Right atrium auricular region (tissue), 2 donors: ENCODE data around the gene FZD10. TPM values are rescaled to one million over a fixed set of nuclear protein-coding genes. Genes with fewer than 3 reads are reported as not detected.

Source experiments
- DNase-seq: peaks from one replicate; pipeline ENCODE4 v3.0.0-alpha.2; 2019; ENCODE audit warnings: low spot score
- H3K27ac ChIP-seq, 2 donors: fragments of 200-600 bp; sonication (generic); 1 replicate in 1 of 2; 2 replicates in 1 of 2; pipeline ENCODE4 v1.5.1; 2016 to 2019
- H3K27me3 ChIP-seq, 2 donors: fragments of 200-600 bp; sonication (generic); one replicate each; pipeline versions ENCODE4 v1.5.1 to v1.6.0; 2017 to 2019
- H3K36me3 ChIP-seq: fragments of 200-600 bp; sonication (generic); one replicate; pipeline ENCODE4 v1.5.1; 2016
- H3K4me1 ChIP-seq, 2 donors: fragments of 200-600 bp; sonication (generic); one replicate each; pipeline versions ENCODE4 v1.5.1 to v1.6.0; 2017 to 2019
- H3K4me3 ChIP-seq, 2 donors: fragments of 200-600 bp; sonication (generic); 1 replicate in 1 of 2; 2 replicates in 1 of 2; pipeline ENCODE4 v1.5.1; 2017 to 2019; ENCODE audit warnings: mild to moderate bottlenecking in 1 of 2, moderate library complexity in 1 of 2
- H3K9me3 ChIP-seq, 2 donors: fragments of 200-600 bp; sonication (generic); one replicate each; pipeline ENCODE4 v1.5.1; 2019
- total RNA-seq, 2 donors: library from RNA; depleted of rRNA; stranded (reverse); fragments of >200 nt; gene quantifications; one replicate each; pipeline ENCODE4 v1.1.0, GENCODE V29; 2016
- TF ChIP-seq, protein P1 (sequence below), 2 donors: fragments of 200-600 bp; sonication (generic); IDR thresholded peaks; one replicate each; pipeline ENCODE4 v1.5.1; 2019; ENCODE audit warnings: antibody characterized with exemption in 2 of 2

FZD10 gene
- total RNA-seq, 2 donors from 2014 or later: 0.19 to 0.28 TPM

DNA sequence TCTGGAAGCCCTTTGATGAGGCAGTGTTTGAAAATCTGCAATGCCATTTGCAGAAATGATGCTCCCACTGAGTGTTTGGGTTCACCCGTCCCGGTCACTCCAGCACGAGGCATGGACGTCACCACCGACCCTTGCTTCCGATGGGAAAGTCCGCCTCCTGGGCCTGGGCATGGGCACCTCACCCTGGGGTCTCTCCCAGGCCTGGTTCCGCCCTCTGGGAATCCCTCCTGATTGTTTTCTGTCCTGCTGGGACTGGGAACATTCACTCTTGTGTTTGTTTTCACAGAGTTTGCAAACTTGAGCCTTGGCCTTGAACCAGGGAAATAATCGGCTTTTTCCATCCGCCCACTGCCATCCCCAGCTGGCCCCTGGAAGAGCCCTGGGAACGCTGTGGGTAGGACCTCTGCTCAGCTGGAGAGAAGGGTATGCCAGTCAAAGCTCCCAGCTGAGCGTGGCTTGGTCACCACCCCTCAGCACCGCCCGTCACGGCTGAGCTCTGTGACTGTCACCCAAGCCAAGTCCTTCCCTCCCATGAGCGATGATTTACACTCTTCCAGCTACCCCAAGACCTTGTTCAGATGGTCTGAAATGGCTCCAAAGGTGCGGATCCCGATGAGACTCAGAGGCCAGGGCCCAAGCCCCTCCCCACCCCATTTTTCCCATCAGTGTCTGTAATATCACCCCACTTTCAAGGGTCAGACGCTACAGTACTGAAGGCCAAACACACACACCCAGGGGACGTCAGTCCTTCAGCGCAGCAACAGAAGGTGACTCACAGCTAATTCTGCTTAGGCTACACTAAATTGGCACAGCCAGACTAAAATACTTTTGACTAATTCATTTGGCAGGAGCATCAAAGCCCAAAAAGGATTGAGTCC, 34.1 kb upstream of the FZD10 start:
- DNase-seq: peak; percentile 64
- TF ChIP-seq, protein P1, sequence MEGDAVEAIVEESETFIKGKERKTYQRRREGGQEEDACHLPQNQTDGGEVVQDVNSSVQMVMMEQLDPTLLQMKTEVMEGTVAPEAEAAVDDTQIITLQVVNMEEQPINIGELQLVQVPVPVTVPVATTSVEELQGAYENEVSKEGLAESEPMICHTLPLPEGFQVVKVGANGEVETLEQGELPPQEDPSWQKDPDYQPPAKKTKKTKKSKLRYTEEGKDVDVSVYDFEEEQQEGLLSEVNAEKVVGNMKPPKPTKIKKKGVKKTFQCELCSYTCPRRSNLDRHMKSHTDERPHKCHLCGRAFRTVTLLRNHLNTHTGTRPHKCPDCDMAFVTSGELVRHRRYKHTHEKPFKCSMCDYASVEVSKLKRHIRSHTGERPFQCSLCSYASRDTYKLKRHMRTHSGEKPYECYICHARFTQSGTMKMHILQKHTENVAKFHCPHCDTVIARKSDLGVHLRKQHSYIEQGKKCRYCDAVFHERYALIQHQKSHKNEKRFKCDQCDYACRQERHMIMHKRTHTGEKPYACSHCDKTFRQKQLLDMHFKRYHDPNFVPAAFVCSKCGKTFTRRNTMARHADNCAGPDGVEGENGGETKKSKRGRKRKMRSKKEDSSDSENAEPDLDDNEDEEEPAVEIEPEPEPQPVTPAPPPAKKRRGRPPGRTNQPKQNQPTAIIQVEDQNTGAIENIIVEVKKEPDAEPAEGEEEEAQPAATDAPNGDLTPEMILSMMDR (IDR thresholded peaks at IDR 0.05): no peak
- H3K4me1 ChIP-seq: no peaks in the 10 kb centered on the region
- H3K36me3 ChIP-seq: no peaks in the 10 kb centered on the region
- peak overlapping the region; percentile 46 to 56 for H3K27ac ChIP-seq
- H3K4me3 ChIP-seq: no peak overlapping the region
- H3K27me3 ChIP-seq: no peaks in the 10 kb centered on the region
- H3K9me3 ChIP-seq: peaks cover 0 to 6% of the 10 kb centered on the region in 2 donors

DNA sequence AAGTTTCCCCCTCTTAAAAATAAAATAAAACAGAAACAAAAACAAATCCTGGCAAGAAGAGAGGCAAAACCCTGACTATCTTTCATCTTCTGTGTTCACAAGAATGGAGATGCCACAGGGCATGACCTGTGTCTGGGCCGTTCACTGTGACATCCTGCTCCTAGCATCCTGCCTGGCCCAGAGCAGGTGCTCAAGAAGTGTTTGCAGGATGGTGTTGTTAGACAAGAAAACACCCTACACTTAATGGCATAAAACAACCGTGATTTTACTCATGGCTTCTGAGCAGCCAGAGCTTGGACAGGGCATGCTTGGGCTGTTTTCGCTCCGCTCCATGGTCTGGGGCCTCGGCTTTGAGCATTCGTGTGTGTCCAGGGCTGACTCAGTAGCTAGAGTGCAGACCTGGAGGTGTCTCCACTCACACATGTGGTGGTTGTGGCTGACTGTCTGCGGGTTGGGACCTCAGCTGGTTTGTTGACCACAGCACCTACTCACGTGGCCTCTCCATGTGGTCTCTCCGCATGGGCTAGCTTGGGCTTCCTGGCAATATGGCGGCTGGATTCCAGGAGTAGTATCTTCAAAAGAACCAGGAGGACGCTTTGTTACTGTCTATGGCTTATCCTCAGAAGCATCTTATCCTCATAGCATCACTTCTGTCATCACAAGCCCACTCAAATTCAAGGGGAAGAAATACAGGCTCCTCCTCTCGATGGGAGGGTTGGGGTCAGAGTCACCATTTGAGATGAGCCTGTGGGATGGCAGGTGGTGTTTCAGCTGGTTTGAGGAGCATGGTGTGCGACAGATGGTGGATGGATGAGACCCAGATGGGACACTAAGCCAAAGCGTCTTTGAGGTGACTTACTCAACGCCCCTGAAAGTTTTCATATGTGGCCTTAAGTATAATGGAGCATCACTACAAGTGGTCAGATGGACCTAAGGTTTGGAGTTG, 33.2 kb upstream of the FZD10 start:
- DNase-seq: no peak
- no peak overlapping the region for H3K27ac ChIP-seq
- TF ChIP-seq, protein P1 (IDR thresholded peaks at IDR 0.05): no peak
- no peak overlapping the region for H3K4me3 ChIP-seq
- no peaks in the 10 kb centered on the region for H3K27me3 ChIP-seq
- H3K4me1 ChIP-seq: no peaks in the 10 kb centered on the region
- H3K9me3 ChIP-seq: peaks cover 0 to 6% of the 10 kb centered on the region in 2 donors
- H3K36me3 ChIP-seq: no peaks in the 10 kb centered on the region

DNA sequence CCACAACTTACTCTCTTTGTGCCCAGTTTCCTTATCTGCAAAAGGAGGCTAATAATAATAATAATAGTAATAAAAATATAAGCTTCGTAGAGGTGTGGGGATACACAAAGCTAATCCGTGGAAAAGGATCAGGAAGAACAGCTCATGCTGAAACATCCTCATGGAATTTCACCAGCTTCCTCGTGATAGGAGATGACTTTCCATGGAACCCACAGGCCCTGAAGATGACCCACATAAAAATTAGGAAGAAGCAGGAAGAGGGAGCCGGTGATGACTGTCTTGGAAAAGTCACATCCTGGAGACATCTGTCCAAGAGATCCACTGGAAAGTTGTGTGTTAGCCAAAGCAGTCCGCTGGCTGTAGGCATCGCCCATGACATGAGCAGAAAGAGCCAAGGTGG, 31.9 kb upstream of the FZD10 start:
- H3K4me1 ChIP-seq: no peaks in the 10 kb centered on the region
- no peak for DNase-seq
- no peaks in the 10 kb centered on the region for H3K36me3 ChIP-seq
- H3K27ac ChIP-seq: no peak overlapping the region
- H3K4me3 ChIP-seq: no peak overlapping the region
- TF ChIP-seq, protein P1 (IDR thresholded peaks at IDR 0.05): no peak
- peaks cover 0 to 6% of the 10 kb centered on the region in 2 donors for H3K9me3 ChIP-seq
- H3K27me3 ChIP-seq: no peaks in the 10 kb centered on the region

DNA sequence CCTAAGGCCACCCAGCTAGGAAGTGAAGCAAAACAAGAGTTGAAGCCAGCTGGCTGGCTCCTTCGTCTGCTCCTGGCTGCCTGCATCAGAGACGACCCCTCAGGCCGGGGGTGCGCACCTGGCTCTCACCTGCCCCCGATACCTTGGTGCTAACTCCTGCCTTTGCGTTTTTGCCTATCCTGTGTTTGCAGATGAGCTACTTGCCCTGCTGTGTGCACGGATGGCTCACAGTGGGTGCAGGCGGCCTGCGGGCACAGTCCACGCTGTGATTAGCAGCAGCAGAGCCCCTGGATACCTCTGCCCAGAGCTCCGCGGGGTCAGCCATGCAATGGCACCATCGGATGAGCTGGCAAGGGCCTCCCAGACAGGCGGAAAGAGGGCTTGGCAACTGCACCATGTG, 31.2 kb upstream of the FZD10 start:
- Histone ChIP-seq H3K27me3 (no peaks in the 10 kb centered on the region), H3K36me3 (no peaks in the 10 kb centered on the region), H3K4me3 (no peak overlapping the region), H3K27ac (no peak overlapping the region), H3K4me1 (no peaks in the 10 kb centered on the region), H3K9me3 (peaks cover 0 to 6% of the 10 kb centered on the region in 2 donors)
- TF ChIP-seq, protein P1 (IDR thresholded peaks at IDR 0.05): no peak
- DNase-seq: no peak

DNA sequence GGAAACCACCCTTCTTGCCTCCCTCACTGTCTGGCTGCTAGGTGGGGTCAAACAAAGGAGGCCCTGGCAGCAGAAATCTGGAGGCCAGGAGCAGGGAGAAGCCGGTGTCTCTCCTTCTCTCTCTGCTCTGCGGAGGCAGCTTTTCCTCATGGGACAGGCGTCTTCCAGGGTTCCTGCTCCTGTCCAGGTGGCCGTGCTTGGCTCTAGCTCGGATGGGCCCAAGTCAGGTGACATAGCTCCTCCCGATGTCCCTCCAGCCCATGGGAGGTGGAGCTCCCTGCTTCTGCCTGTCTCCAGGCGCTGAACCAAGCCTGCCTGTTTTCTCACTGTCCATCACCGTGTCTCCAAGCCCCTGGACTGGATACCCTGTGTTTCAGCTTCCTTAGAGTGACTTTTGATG, 30.5 kb upstream of the FZD10 start:
- no peaks in the 10 kb centered on the region for H3K36me3 ChIP-seq
- H3K27me3 ChIP-seq: no peaks in the 10 kb centered on the region
- TF ChIP-seq, protein P1 (IDR thresholded peaks at IDR 0.05): no peak
- H3K4me3 ChIP-seq: no peak overlapping the region
- no peaks in the 10 kb centered on the region for H3K4me1 ChIP-seq
- no peak for DNase-seq
- no peak overlapping the region for H3K27ac ChIP-seq
- H3K9me3 ChIP-seq: peaks cover 0 to 6% of the 10 kb centered on the region in 2 donors
